CD4-positive, alpha-beta T cell treated with Interleukin-1 beta for 1 hour (primary cell): Measurements from ENCODE around the gene ENKD1.
A peak's percentile ranks its signal among the peaks of the same experiment; 100 is the strongest.
"Not testable (repeated sequence)": the region's sequence is repeated elsewhere in the genome, so short reads cannot be mapped to it uniquely, and the experiment has no call there.

Experiments
- DNase-seq, 2 donors: peaks; one replicate each; pipeline ENCODE4 v3.0.0-alpha.2; 2020 to 2022

The ENKD1 gene

GRCh38 chr16:67666559-67667452, at the start of gene ENKD1, which contains the start of gene C16orf86:
ENKD1 (minus strand) TSS chr16:67666750; CDS start chr16:67666442, 308 bp downstream.
C16orf86 (plus strand) TSS chr16:67666814; CDS start chr16:67666971, 157 bp downstream.
- DNase-seq: peak; percentile 87 to 89

GRCh38 chr16:67716097-67716496, 49.5 kb upstream of the ENKD1 start:
- DNase-seq: no peak

- DNase-seq: no peak
These were observed 48.0 kb upstream of the ENKD1 start for GRCh38 chr16:67714522-67714921.

GRCh38 chr16:67713647-67714273, 47.2 kb upstream of the ENKD1 start:
- no peak for DNase-seq

GRCh38 chr16:67710607-67711006, 44.1 kb upstream of the ENKD1 start:
- no peak for DNase-seq

GRCh38 chr16:67709050-67709449, 42.5 kb upstream of the ENKD1 start:
- DNase-seq: no peak

- no peak for DNase-seq
These were observed 41.8 kb upstream of the ENKD1 start for GRCh38 chr16:67708368-67708771.

GRCh38 chr16:67707790-67708189, 41.2 kb upstream of the ENKD1 start:
- DNase-seq: no peak

- no peak for DNase-seq
These were observed 40.7 kb upstream of the ENKD1 start for GRCh38 chr16:67707210-67707609.

GRCh38 chr16:67704110-67704509, 37.6 kb upstream of the ENKD1 start:
- DNase-seq: no peak

- DNase-seq: no peak
These were observed 37.1 kb upstream of the ENKD1 start for GRCh38 chr16:67703626-67704025.

- DNase-seq: no peak
These were observed 35.6 kb upstream of the ENKD1 start for GRCh38 chr16:67702130-67702529.

- no peak for DNase-seq
These were observed 34.9 kb upstream of the ENKD1 start for GRCh38 chr16:67701420-67701819.

GRCh38 chr16:67699265-67699664, 32.7 kb upstream of the ENKD1 start:
- no peak for DNase-seq

GRCh38 chr16:67697422-67698185, 31.1 kb upstream of the ENKD1 start:
- DNase-seq: no peak

- DNase-seq: no peak
These were observed 28.1 kb upstream of the ENKD1 start for GRCh38 chr16:67694611-67695010.

GRCh38 chr16:67693517-67694285, 27.2 kb upstream of the ENKD1 start:
- not testable (repeated sequence) for DNase-seq

GRCh38 chr16:67685388-67686112, 19.0 kb upstream of the ENKD1 start:
- peak in 1 of 2 donors; percentile 15 for DNase-seq

GRCh38 chr16:67683767-67684166, 17.2 kb upstream of the ENKD1 start:
- no peak for DNase-seq

- DNase-seq: no peak
These were observed 13.7 kb upstream of the ENKD1 start for GRCh38 chr16:67679935-67680897.
